Peyer's patch (tissue), 4 donors: ENCODE measurements around the gene VPS4B.

Source experiments
- CTCF ChIP-seq, 6 experiments: fragments of 450-650 bp in 4 of 6; fragments of 200-600 bp in 2 of 6; sonication (generic) in 1 of 6; IDR thresholded peaks; one replicate each; pipeline ENCODE4 v1.5.1; 2017 to 2019; ENCODE audit warnings: antibody characterized with exemption in 6 of 6, mild to moderate bottlenecking in 3 of 6, moderate library complexity in 1 of 6
- POLR2A ChIP-seq, 2 donors: fragments of 450-650 bp; IDR thresholded peaks; one replicate each; pipeline ENCODE4 v1.5.1; 2017; ENCODE audit warnings: antibody characterized with exemption in 2 of 2, mild to moderate bottlenecking in 2 of 2, moderate library complexity in 2 of 2

DNA sequence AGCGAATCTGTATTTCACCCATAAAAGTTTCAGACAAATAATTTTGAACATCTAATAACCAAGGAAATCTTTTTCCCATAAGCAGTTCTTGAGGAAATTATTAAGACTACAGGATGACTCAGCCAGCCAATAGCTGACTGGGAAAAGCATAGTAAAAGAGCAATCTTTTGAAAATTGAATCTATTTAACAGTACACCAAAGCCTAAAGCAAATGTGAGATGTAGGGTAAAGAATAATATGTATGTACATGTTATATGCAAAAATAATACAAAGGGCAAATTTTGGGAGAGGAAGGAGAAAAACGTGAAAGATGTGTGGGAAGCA lies 42.7 kb downstream of the VPS4B start:
- TF ChIP-seq CTCF (IDR thresholded peaks at IDR 0.05) (no peak), POLR2A (IDR thresholded peaks at IDR 0.05) (no peak)
